HL-60 (cell line): Measurements from ENCODE around the gene PPM1F.

Experiments
- DNase-seq, 2 experiments: peaks; one replicate each; pipeline ENCODE4 v3.0.0-alpha.2; 2010 to 2020; ENCODE audit warnings: low read depth in 1 of 2, low spot score in 1 of 2
- H3K27ac ChIP-seq: fragments of 250-450 bp; sonication (Bioruptor Pico); replicated peaks from 2 replicates; pipeline ENCODE4 v1.5.1; 2020; ENCODE audit warnings: mild to moderate bottlenecking, moderate library complexity
- H3K27me3 ChIP-seq: fragments of 250-450 bp; sonication (Bioruptor Pico); 2 replicates; pipeline ENCODE4 v1.5.1; 2021; ENCODE audit warnings: mild to moderate bottlenecking, moderate library complexity; ENCODE audit not compliant: insufficient read depth, poor library complexity, severe bottlenecking
- H3K4me3 ChIP-seq: replicated peaks from 2 replicates; pipeline ENCODE4 v1.5.1; 2011; ENCODE audit warnings: mild to moderate bottlenecking, control low read depth, low read length; ENCODE audit not compliant: insufficient read depth
- GABPA ChIP-seq: IDR thresholded peaks from 2 replicates; pipeline ENCODE4 v1.6.1; 2012; ENCODE audit warnings: low read depth
- POLR2AphosphoS5 ChIP-seq: IDR thresholded peaks from 2 replicates; pipeline ENCODE4 v1.6.1; 2012; ENCODE audit warnings: low read depth
- SPI1 ChIP-seq: IDR thresholded peaks from 2 replicates; pipeline ENCODE4 v1.6.1; 2012; ENCODE audit warnings: low read depth, mild to moderate bottlenecking, borderline replicate concordance
- TF ChIP-seq, protein P1 (sequence below): IDR thresholded peaks from 2 replicates; pipeline ENCODE4 v1.6.1; 2012; ENCODE audit warnings: low read depth; ENCODE audit not compliant: insufficient replicate concordance
- TF ChIP-seq, protein P2 (sequence below): IDR thresholded peaks from one replicate; pipeline ENCODE4 v1.5.1; 2011; ENCODE audit warnings: low read length, control low read depth, inconsistent platforms; ENCODE audit not compliant: insufficient read depth

The PPM1F gene

DNA sequence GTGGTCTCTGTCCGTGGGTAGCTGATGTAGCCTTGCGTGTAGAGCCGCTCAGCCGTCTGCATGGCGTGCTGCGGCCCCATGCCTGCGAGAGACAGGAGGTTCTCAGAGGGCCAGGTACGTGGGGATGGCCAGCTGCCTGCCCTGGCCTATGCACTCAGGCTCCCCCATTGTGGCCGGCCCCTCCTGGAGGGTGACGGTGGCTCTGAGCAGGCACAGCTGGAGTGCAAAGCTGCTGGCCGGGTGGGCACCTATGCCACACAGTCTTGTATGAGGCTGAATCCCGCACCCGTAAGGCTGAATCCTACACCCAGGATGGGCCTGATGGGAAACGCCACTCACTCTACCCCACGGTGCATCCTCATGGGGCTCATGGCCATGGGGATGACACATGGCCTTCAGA lies 11.6 kb upstream of the PPM1F start:
- TF ChIP-seq, protein P1, sequence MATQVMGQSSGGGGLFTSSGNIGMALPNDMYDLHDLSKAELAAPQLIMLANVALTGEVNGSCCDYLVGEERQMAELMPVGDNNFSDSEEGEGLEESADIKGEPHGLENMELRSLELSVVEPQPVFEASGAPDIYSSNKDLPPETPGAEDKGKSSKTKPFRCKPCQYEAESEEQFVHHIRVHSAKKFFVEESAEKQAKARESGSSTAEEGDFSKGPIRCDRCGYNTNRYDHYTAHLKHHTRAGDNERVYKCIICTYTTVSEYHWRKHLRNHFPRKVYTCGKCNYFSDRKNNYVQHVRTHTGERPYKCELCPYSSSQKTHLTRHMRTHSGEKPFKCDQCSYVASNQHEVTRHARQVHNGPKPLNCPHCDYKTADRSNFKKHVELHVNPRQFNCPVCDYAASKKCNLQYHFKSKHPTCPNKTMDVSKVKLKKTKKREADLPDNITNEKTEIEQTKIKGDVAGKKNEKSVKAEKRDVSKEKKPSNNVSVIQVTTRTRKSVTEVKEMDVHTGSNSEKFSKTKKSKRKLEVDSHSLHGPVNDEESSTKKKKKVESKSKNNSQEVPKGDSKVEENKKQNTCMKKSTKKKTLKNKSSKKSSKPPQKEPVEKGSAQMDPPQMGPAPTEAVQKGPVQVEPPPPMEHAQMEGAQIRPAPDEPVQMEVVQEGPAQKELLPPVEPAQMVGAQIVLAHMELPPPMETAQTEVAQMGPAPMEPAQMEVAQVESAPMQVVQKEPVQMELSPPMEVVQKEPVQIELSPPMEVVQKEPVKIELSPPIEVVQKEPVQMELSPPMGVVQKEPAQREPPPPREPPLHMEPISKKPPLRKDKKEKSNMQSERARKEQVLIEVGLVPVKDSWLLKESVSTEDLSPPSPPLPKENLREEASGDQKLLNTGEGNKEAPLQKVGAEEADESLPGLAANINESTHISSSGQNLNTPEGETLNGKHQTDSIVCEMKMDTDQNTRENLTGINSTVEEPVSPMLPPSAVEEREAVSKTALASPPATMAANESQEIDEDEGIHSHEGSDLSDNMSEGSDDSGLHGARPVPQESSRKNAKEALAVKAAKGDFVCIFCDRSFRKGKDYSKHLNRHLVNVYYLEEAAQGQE: no peak
- TF ChIP-seq SPI1: no peak
- Histone ChIP-seq H3K27me3 (no peaks in the 10 kb centered on the region), H3K27ac (no peak overlapping the region), H3K4me3 (no peak overlapping the region)
- DNase-seq: no peak

DNA sequence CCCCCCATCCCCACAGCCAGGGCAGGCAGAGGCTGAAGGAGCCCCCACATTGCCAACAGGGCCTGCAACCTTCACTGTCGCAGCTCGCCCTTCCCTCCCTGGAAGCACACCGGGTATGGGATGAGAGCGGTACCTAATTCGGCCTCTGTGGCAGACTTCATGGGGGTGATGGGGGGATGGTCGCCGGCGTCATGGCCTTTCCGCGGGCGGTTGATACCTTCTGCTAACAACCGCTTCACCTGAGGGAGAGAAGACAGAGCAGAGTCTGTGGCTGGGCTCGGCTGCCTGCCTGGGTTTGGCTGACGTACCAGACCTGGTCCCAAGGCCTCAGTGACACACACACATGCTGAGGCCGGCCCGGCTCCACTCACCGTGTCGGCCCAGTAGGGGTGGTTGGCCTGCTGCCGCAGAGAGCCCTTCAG lies 11.2 kb upstream of the PPM1F start:
- no peaks in the 10 kb centered on the region for H3K27me3 ChIP-seq
- H3K27ac ChIP-seq: no peak overlapping the region
- DNase-seq: no peak
- TF ChIP-seq SPI1 (no peak), GABPA (no peak), POLR2AphosphoS5 (no peak)
- TF ChIP-seq, protein P1: no peak
- TF ChIP-seq, protein P2, sequence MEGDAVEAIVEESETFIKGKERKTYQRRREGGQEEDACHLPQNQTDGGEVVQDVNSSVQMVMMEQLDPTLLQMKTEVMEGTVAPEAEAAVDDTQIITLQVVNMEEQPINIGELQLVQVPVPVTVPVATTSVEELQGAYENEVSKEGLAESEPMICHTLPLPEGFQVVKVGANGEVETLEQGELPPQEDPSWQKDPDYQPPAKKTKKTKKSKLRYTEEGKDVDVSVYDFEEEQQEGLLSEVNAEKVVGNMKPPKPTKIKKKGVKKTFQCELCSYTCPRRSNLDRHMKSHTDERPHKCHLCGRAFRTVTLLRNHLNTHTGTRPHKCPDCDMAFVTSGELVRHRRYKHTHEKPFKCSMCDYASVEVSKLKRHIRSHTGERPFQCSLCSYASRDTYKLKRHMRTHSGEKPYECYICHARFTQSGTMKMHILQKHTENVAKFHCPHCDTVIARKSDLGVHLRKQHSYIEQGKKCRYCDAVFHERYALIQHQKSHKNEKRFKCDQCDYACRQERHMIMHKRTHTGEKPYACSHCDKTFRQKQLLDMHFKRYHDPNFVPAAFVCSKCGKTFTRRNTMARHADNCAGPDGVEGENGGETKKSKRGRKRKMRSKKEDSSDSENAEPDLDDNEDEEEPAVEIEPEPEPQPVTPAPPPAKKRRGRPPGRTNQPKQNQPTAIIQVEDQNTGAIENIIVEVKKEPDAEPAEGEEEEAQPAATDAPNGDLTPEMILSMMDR: no peak
- H3K4me3 ChIP-seq: no peak overlapping the region

- H3K27ac ChIP-seq: no peak overlapping the region
- TF ChIP-seq GABPA: no peak
- TF ChIP-seq, protein P2: no peak
- TF ChIP-seq POLR2AphosphoS5: no peak
- no peak for TF ChIP-seq SPI1
- TF ChIP-seq, protein P1: no peak
- no peak for DNase-seq
- H3K4me3 ChIP-seq: no peak overlapping the region
- no peaks in the 10 kb centered on the region for H3K27me3 ChIP-seq
These were observed 10.6 kb upstream of the PPM1F start for GRCh38 chr22:21963286-21963685.

DNA sequence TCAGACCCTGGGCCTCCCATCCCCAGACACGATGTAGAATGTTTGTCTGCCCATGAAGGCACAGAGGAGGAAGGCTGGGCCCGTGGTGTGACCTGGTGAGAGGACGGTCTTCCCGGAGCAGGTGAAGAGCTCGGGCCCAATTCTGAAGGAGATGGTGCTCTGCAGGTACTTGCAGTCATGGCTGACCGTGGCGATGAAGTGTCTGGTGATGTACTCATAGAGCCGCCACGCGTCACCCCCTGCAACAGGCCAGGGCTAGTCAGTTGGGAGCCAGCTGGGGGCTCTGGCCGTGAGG lies 10.0 kb upstream of the PPM1F start:
- Histone ChIP-seq H3K27ac (no peak overlapping the region), H3K27me3 (no peaks in the 10 kb centered on the region), H3K4me3 (no peak overlapping the region)
- TF ChIP-seq GABPA (no peak), SPI1 (no peak), POLR2AphosphoS5 (no peak)
- TF ChIP-seq, protein P1: no peak
- TF ChIP-seq, protein P2: no peak
- no peak for DNase-seq
